ENCODE results near the gene OXGR1. TPM values are rescaled to one million over a fixed set of nuclear protein-coding genes. Genes with fewer than 3 reads are reported as not detected.

Gene OXGR1
- total RNA-seq, 2 experiments from 2014 or later = not detected

- Mint-ChIP-seq H3K9me3 (no peaks in the 10 kb centered on the region), H3K4me3 (no peak overlapping the region), H3K4me1 (ENCODE audit: low read depth) (no peaks in the 10 kb centered on the region), H3K27me3 (peaks cover 71% of the 10 kb centered on the region), H3K27ac (no peak overlapping the region), H3K36me3 (ENCODE audit: low read depth) (no peaks in the 10 kb centered on the region)
- Histone ChIP-seq H3K36me3 (ENCODE audit: insufficient read depth, low read length) (no peaks in the 10 kb centered on the region), H3K4me1 (ENCODE audit: insufficient read depth, low read length) (no peaks in the 10 kb centered on the region), H3K9me3 (ENCODE audit: control insufficient read depth in 1 of 2, insufficient read depth in 1 of 2, low read length in 2 of 2) (no peaks in the 10 kb centered on the region), H3K4me3 (ENCODE audit: low read length) (no peak overlapping the region), H3K27me3 (ENCODE audit: control insufficient read depth in 1 of 2, insufficient read depth in 2 of 2, low read length in 2 of 2) (peaks cover 13 to 19% of the 10 kb centered on the region in 2 experiments), H3K27ac (ENCODE audit: low read depth in 1 of 2, low read length in 2 of 2) (no peak overlapping the region)
- intact Hi-C loops (cut with DNase I, micrococcal nuclease) = loop anchor here in 1 of 2 experiments (10.0 kb wide), 1 partner anchor 1398 kb away; no protein-coding TSS in a partner anchor
- ChIA-PET POLR2A (no interaction called here), CTCF (no interaction called here)
- TF ChIP-seq CTCF (IDR thresholded peaks at IDR 0.05) = no peak
- DNase-seq = no peak
- no peak for ATAC-seq (ENCODE audit: poor library complexity)
Observed at GRCh38 chr13:97023117-97023516, 28.8 kb upstream of the OXGR1 start.

- Mint-ChIP-seq H3K4me3 (no peak overlapping the region), H3K9me3 (no peaks in the 10 kb centered on the region), H3K27me3 (peaks cover 70% of the 10 kb centered on the region), H3K27ac (no peak overlapping the region), H3K4me1 (ENCODE audit: low read depth) (no peaks in the 10 kb centered on the region), H3K36me3 (ENCODE audit: low read depth) (no peaks in the 10 kb centered on the region)
- no peaks in the 10 kb centered on the region for H3K36me3 ChIP-seq (ENCODE audit: insufficient read depth, low read length)
- intact Hi-C loops (cut with DNase I, micrococcal nuclease) = loop anchor here in 1 of 2 experiments (10.0 kb wide), 1 partner anchor 1396 kb away; no protein-coding TSS in a partner anchor
- H3K4me1 ChIP-seq (ENCODE audit: insufficient read depth, low read length) = no peaks in the 10 kb centered on the region
- ATAC-seq (ENCODE audit: poor library complexity) (no peak), DNase-seq (no peak)
- H3K27me3 ChIP-seq (ENCODE audit: control insufficient read depth in 1 of 2, insufficient read depth in 2 of 2, low read length in 2 of 2) = peaks cover 13 to 23% of the 10 kb centered on the region in 2 experiments
- ChIA-PET CTCF (no interaction called here), POLR2A (no interaction called here)
- no peak for TF ChIP-seq CTCF (IDR thresholded peaks at IDR 0.05)
- H3K27ac ChIP-seq (ENCODE audit: low read depth in 1 of 2, low read length in 2 of 2) = no peak overlapping the region
- no peak overlapping the region for H3K4me3 ChIP-seq (ENCODE audit: low read length)
- H3K9me3 ChIP-seq (ENCODE audit: control insufficient read depth in 1 of 2, insufficient read depth in 1 of 2, low read length in 2 of 2) = no peaks in the 10 kb centered on the region
Observed at GRCh38 chr13:97021241-97021640, 27.0 kb upstream of the OXGR1 start.

- Histone ChIP-seq H3K27ac (ENCODE audit: low read depth in 1 of 2, low read length in 2 of 2) (no peak overlapping the region), H3K27me3 (ENCODE audit: control insufficient read depth in 1 of 2, insufficient read depth in 2 of 2, low read length in 2 of 2) (peaks cover 13 to 23% of the 10 kb centered on the region in 2 experiments), H3K36me3 (ENCODE audit: insufficient read depth, low read length) (no peaks in the 10 kb centered on the region), H3K4me3 (ENCODE audit: low read length) (no peak overlapping the region), H3K9me3 (ENCODE audit: control insufficient read depth in 1 of 2, insufficient read depth in 1 of 2, low read length in 2 of 2) (no peaks in the 10 kb centered on the region), H3K4me1 (ENCODE audit: insufficient read depth, low read length) (no peaks in the 10 kb centered on the region)
- CTCF ChIA-PET = no interaction called here
- intact Hi-C loops (cut with DNase I, micrococcal nuclease) = loop anchor here in 1 of 2 experiments (10.0 kb wide), 1 partner anchor 1396 kb away; no protein-coding TSS in a partner anchor
- H3K4me1 Mint-ChIP-seq (ENCODE audit: low read depth) = peaks cover 2% of the 10 kb centered on the region
- DNase-seq = no peak
- H3K4me3 Mint-ChIP-seq = no peak overlapping the region
- POLR2A ChIA-PET = no interaction called here
- H3K27me3 Mint-ChIP-seq = peaks cover 67% of the 10 kb centered on the region
- H3K9me3 Mint-ChIP-seq = no peaks in the 10 kb centered on the region
- no peak for TF ChIP-seq CTCF (IDR thresholded peaks at IDR 0.05)
- H3K27ac Mint-ChIP-seq = no peak overlapping the region
- no peak for ATAC-seq (ENCODE audit: poor library complexity)
- H3K36me3 Mint-ChIP-seq (ENCODE audit: low read depth) = no peaks in the 10 kb centered on the region
Observed at GRCh38 chr13:97020689-97021240, 26.5 kb upstream of the OXGR1 start.
